ENCODE results near the gene ADAP2.

DNA sequence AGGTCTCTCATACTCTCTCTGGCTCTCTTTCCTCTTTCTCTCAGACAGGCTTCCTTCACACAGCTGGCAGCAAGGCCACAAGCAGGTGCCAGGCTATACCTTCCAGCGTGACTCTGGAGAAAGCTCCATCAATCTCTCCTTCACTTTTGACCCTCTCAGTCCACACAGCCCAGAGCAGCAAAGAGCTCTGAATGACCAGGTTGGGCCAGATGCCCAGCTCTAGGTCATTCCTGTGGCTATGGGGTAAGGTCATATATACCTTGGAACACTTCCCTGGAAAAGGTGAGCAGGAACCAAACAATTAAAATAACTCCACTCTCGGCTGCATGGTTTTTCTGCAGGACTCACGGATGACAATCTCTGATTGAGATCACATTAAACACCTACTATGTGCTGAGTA is 8.8 kb downstream of the ADAP2 start:
- TF ChIP-seq, protein P1, sequence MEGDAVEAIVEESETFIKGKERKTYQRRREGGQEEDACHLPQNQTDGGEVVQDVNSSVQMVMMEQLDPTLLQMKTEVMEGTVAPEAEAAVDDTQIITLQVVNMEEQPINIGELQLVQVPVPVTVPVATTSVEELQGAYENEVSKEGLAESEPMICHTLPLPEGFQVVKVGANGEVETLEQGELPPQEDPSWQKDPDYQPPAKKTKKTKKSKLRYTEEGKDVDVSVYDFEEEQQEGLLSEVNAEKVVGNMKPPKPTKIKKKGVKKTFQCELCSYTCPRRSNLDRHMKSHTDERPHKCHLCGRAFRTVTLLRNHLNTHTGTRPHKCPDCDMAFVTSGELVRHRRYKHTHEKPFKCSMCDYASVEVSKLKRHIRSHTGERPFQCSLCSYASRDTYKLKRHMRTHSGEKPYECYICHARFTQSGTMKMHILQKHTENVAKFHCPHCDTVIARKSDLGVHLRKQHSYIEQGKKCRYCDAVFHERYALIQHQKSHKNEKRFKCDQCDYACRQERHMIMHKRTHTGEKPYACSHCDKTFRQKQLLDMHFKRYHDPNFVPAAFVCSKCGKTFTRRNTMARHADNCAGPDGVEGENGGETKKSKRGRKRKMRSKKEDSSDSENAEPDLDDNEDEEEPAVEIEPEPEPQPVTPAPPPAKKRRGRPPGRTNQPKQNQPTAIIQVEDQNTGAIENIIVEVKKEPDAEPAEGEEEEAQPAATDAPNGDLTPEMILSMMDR (IDR thresholded peaks at IDR 0.05 in 4 of 5, conservative IDR thresholded peaks at IDR 0.05 in 1 of 5): no peak
- no peak for TF ChIP-seq POLR2A (IDR thresholded peaks at IDR 0.05)
